ENCODE data around the gene PXT1. TPM values are rescaled to one million over a fixed set of nuclear protein-coding genes. Genes with fewer than 3 reads are reported as not detected.

Gene PXT1
- polyA plus RNA-seq, 1 donor (not counting 4 experiments of a cell fraction or from before 2014, with no cell fraction given): 0.08 TPM

DNA sequence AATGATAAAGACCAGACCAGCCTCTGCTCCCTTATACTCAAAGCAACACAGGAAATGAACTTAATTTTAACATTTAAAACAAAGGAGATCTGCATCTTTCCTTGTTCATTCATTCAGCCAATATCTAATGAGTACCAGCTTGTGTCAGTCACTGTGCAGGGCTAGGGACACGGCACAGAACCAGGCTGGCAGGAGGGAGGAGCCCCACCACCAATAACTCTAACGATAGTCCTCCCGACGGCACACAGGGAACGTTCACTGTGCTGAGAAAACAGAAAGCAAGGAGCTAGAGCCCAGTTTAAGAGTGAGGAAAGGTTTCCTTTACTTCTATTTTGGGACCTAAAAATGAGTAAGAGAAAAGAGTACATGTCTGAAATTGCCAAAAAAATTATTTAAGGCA, 65.1 kb downstream of the PXT1 start:
- FAIRE-seq: no peak
- Histone ChIP-seq H3K9ac (ENCODE audit: control insufficient read depth, extremely low read depth, insufficient read depth, low read length) (no peak overlapping the region), H3K4me2 (ENCODE audit: control insufficient read depth, extremely low read depth, insufficient read depth, low read depth, low read length) (peak overlapping the region; percentile 40), H3K4me1 (ENCODE audit: control insufficient read depth, extremely low read depth, insufficient read depth, low read length) (peaks cover 8% of the 10 kb centered on the region), H3K36me3 (ENCODE audit: control insufficient read depth in 2 of 2, extremely low read depth in 1 of 2, insufficient read depth in 2 of 2, low read length in 2 of 2) (no peaks in the 10 kb centered on the region), H3K27me3 (ENCODE audit: control insufficient read depth, extremely low read depth, insufficient read depth, low read length) (peaks cover 8% of the 10 kb centered on the region), H3K4me3 (ENCODE audit: control insufficient read depth in 2 of 3, extremely low read depth in 1 of 3, insufficient read depth in 2 of 3, low read depth in 1 of 3, low read length in 3 of 3) (no peak overlapping the region), H3K27ac (ENCODE audit: control insufficient read depth, insufficient read depth, low read length) (no peak overlapping the region), H3K9me1 (ENCODE audit: control insufficient read depth, extremely low read depth, insufficient read depth, low read length) (no peaks in the 10 kb centered on the region), H3K79me2 (ENCODE audit: control insufficient read depth, insufficient read depth, low read length) (no peaks in the 10 kb centered on the region), H2AFZ (ENCODE audit: control insufficient read depth, low read length) (peak overlapping the region; percentile 50), H4K20me1 (ENCODE audit: control insufficient read depth, extremely low read depth, insufficient read depth, low read length) (no peaks in the 10 kb centered on the region), H3K9me3 (ENCODE audit: control insufficient read depth, low read depth, low read length) (no peaks in the 10 kb centered on the region)
- dilution Hi-C loops (cut with MboI; ENCODE audit: extremely low pct_ligation_motif_present, low sequenced_read_pairs): no loop called here
- no peak for DNase-seq (ENCODE audit: low read depth, low spot score)
- TF ChIP-seq, protein P1, sequence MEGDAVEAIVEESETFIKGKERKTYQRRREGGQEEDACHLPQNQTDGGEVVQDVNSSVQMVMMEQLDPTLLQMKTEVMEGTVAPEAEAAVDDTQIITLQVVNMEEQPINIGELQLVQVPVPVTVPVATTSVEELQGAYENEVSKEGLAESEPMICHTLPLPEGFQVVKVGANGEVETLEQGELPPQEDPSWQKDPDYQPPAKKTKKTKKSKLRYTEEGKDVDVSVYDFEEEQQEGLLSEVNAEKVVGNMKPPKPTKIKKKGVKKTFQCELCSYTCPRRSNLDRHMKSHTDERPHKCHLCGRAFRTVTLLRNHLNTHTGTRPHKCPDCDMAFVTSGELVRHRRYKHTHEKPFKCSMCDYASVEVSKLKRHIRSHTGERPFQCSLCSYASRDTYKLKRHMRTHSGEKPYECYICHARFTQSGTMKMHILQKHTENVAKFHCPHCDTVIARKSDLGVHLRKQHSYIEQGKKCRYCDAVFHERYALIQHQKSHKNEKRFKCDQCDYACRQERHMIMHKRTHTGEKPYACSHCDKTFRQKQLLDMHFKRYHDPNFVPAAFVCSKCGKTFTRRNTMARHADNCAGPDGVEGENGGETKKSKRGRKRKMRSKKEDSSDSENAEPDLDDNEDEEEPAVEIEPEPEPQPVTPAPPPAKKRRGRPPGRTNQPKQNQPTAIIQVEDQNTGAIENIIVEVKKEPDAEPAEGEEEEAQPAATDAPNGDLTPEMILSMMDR (optimal IDR thresholded peaks at IDR 0.05 in 1 of 3, IDR thresholded peaks at IDR 0.05 in 1 of 3, conservative IDR thresholded peaks at IDR 0.05 in 1 of 3; ENCODE audit: extremely low read depth in 1 of 3, insufficient read depth in 2 of 3, low read length in 3 of 3): no peak
- TF ChIP-seq EZH2 (IDR thresholded peaks at IDR 0.05; ENCODE audit: low read length): no peak

DNA sequence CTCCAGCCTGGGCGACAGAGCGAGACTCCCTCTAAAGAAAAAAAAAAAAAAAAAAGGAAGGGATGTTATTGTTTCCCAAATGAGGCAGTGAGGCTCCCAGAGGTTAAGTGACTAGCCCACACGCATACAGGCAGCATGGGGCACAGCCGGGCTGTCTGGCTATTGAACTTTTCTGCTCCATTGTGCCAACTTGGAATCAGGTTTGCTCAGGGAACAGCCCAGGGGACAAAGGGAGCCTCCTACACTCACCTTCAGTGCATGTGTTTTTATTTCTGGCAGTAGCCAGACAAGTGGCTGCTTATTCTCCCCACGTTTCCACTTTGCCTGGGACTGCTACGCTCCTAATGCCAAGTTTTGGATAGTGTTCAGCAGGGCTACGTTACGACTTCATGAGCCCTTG, 65.9 kb downstream of the PXT1 start:
- DNase-seq (ENCODE audit: low read depth, low spot score) (no peak), FAIRE-seq (no peak)
- Histone ChIP-seq H3K9me1 (ENCODE audit: control insufficient read depth, extremely low read depth, insufficient read depth, low read length) (no peaks in the 10 kb centered on the region), H3K4me2 (ENCODE audit: control insufficient read depth, extremely low read depth, insufficient read depth, low read depth, low read length) (no peak overlapping the region), H3K9ac (ENCODE audit: control insufficient read depth, extremely low read depth, insufficient read depth, low read length) (no peak overlapping the region), H3K79me2 (ENCODE audit: control insufficient read depth, insufficient read depth, low read length) (no peaks in the 10 kb centered on the region), H3K4me1 (ENCODE audit: control insufficient read depth, extremely low read depth, insufficient read depth, low read length) (peaks cover 8% of the 10 kb centered on the region), H4K20me1 (ENCODE audit: control insufficient read depth, extremely low read depth, insufficient read depth, low read length) (no peaks in the 10 kb centered on the region), H3K27ac (ENCODE audit: control insufficient read depth, insufficient read depth, low read length) (no peak overlapping the region), H3K9me3 (ENCODE audit: control insufficient read depth, low read depth, low read length) (no peaks in the 10 kb centered on the region), H3K36me3 (ENCODE audit: control insufficient read depth in 2 of 2, extremely low read depth in 1 of 2, insufficient read depth in 2 of 2, low read length in 2 of 2) (no peaks in the 10 kb centered on the region), H3K27me3 (ENCODE audit: control insufficient read depth, extremely low read depth, insufficient read depth, low read length) (peaks cover 8% of the 10 kb centered on the region), H2AFZ (ENCODE audit: control insufficient read depth, low read length) (no peak overlapping the region), H3K4me3 (ENCODE audit: control insufficient read depth in 2 of 3, extremely low read depth in 1 of 3, insufficient read depth in 2 of 3, low read depth in 1 of 3, low read length in 3 of 3) (no peak overlapping the region)
- dilution Hi-C loops (cut with MboI; ENCODE audit: extremely low pct_ligation_motif_present, low sequenced_read_pairs): no loop called here
- TF ChIP-seq, protein P1 (optimal IDR thresholded peaks at IDR 0.05 in 1 of 3, IDR thresholded peaks at IDR 0.05 in 1 of 3, conservative IDR thresholded peaks at IDR 0.05 in 1 of 3; ENCODE audit: extremely low read depth in 1 of 3, insufficient read depth in 2 of 3, low read length in 3 of 3): no peak
- TF ChIP-seq EZH2 (IDR thresholded peaks at IDR 0.05; ENCODE audit: low read length): no peak

Data from keratinocyte (primary cell).